ENCODE data around the gene SLC27A6.
"Not testable (repeated sequence)": the region's sequence is repeated elsewhere in the genome, so short reads cannot be mapped to it uniquely, and the experiment has no call there.

Gene SLC27A6

DNA sequence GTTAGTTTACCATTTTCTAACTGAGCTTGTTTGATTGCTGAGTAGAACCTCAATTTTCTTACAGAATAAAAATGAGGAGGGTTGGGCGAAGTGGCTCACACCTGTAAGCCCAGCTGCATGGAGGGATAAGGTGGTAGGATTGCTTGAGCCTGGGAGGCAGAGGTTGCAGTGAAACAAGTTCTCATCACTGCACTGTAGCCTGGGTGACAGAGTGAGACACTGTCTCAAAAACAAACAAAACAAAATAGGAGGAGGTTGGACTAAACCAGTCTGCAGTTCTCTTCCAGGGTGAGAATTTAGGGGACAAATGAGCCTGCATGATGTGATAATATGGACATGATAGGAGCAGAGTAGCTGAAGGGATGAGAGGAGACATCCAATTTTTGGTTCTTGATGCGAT is 57.3 kb downstream of the SLC27A6 start:
- TF ChIP-seq, protein P1, sequence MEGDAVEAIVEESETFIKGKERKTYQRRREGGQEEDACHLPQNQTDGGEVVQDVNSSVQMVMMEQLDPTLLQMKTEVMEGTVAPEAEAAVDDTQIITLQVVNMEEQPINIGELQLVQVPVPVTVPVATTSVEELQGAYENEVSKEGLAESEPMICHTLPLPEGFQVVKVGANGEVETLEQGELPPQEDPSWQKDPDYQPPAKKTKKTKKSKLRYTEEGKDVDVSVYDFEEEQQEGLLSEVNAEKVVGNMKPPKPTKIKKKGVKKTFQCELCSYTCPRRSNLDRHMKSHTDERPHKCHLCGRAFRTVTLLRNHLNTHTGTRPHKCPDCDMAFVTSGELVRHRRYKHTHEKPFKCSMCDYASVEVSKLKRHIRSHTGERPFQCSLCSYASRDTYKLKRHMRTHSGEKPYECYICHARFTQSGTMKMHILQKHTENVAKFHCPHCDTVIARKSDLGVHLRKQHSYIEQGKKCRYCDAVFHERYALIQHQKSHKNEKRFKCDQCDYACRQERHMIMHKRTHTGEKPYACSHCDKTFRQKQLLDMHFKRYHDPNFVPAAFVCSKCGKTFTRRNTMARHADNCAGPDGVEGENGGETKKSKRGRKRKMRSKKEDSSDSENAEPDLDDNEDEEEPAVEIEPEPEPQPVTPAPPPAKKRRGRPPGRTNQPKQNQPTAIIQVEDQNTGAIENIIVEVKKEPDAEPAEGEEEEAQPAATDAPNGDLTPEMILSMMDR (IDR thresholded peaks at IDR 0.05; ENCODE audit: low read depth, low read length), result no peak
- no peak overlapping the region for H3K4me3 ChIP-seq (replicated peaks in 1 of 2; ENCODE audit: low read depth in 2 of 2, low read length in 2 of 2)
- DNase-seq (ENCODE audit: low read depth in 2 of 2), result no peak

DNA sequence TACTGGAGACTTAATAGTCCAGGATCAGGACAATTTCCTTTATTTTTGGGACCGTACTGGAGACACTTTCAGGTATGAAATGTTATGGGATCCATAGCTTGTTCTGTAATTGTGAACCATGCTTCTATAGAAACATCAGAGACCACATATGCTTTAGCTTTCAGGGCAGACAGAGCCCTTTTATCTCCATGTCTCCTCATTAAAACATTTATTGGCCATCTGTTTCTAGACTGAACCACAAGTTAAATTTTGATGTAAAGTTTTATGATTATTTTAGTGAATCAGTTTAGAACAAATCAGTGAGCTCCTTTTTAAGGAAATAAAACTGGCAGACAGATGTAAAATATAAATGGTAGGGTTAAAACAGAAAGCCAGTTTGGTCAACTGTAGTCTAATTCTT is 62.0 kb downstream of the SLC27A6 start:
- DNase-seq (ENCODE audit: low read depth in 2 of 2), result no peak
- H3K4me3 ChIP-seq (replicated peaks in 1 of 2; ENCODE audit: low read depth in 2 of 2, low read length in 2 of 2), result no peak overlapping the region
- TF ChIP-seq, protein P1 (IDR thresholded peaks at IDR 0.05; ENCODE audit: low read depth, low read length), result no peak

DNA sequence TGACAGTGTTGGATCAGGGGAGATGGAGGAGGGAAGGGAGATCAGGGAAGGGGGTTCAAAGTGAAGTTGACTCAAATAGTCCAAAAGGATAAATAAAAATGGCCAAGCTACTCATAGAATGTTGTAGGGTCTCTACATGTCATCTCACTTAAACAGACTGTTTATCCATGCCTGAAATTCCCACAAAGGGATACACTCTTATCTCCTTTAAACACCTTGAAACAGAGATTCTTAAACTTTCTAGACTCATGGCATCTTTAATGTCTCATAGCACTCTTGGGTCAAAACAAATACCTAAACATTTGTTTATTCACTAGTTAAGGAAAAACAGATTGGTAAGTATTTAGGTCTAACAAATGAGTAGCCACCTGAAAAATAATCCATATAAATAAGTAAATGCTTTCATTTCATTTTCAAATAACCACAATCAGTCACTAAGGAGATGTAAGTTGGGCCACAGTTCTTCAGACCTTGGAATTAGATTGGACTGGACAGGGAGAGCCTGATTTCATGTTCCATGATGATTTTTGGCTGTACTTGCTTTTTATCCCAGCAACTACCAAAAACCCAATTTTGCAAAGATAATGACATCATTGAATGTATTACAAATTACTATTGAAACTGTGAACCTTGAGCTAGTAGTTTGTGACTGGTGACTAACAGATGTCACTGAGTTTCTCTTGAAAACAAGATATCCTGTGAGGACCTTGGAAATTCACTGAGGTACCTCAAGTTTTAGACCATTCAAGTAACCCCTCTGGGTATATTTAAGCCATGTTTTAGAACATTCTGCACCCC is 66.8 kb downstream of the SLC27A6 start:
- TF ChIP-seq, protein P1 (IDR thresholded peaks at IDR 0.05; ENCODE audit: low read depth, low read length), result no peak
- no peak overlapping the region for H3K4me3 ChIP-seq (replicated peaks in 1 of 2; ENCODE audit: low read depth in 2 of 2, low read length in 2 of 2)
- DNase-seq (ENCODE audit: low read depth in 2 of 2), result no peak

DNA sequence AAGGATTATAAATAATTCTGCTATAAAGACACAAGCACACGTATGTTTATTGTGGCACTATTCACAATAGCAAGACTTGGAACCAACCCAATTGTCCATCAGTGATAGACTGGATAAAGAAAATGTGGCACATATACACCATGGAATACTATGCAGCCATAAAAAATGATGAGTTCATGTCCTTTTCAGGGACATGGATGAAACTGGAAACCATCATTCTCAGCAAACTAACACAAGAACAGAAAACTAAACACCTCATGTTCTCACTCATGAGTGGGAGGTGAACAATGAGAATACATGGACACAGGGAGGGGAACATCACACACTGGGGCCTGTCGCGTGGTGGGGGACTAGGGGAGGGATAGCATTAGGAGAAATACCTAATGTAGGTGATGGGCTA is 71.0 kb downstream of the SLC27A6 start:
- DNase-seq (ENCODE audit: low read depth in 2 of 2); H3K4me3 ChIP-seq (replicated peaks in 1 of 2; ENCODE audit: low read depth in 2 of 2, low read length in 2 of 2): not testable (repeated sequence)

DNA sequence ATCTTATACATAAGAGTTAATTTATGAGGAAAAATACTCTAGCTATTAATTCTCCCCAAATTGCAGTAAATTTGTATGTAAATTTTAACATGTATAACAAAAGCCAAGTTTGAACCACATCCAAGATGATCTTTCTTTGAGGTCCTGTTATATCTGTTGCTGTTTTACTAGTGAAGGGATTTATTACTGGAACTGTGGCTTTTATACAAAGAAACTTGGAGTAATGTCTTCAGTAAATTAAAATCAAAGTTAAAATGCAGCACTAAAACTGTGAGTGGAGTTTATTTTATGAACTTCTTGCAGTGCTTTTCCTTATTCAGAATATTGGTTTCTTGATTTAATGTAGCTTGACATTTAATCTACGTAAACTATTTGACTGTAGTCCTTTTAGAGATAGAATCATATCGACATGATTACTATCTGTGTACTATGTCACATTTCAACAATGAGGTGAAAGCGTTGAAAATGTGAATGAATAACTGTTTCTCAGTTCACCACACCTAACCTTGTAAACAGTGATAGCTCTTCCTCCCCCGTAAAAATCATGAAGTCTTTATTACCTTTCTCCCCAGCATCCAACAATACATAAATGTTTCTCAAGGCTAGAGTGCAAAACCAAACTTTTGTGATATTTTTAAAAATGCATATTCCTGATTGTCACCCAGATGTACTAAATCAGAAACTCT is 76.1 kb downstream of the SLC27A6 start:
- DNase-seq (ENCODE audit: low read depth in 2 of 2), result no peak
- no peak overlapping the region for H3K4me3 ChIP-seq (replicated peaks in 1 of 2; ENCODE audit: low read depth in 2 of 2, low read length in 2 of 2)
- TF ChIP-seq, protein P1 (IDR thresholded peaks at IDR 0.05; ENCODE audit: low read depth, low read length), result no peak

DNA sequence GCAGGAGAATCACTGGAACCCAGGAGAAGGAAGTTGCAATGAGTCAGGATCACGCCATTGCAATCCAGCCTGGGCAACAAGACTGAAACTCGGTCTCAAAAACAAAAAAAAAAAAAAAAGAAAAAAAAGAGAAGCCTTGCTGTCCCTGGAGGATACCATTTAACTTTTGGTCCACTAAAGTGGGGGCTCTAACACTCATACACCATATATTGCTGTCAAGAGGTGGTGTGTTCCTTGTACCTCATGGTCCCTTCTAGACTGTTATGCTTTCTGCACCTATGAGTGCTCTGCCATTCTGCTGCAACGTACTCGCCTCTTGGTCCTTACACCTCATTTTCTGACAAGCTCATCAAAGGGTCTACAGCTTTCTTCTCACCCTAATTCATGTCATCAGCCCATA is 77.0 kb downstream of the SLC27A6 start:
- H3K4me3 ChIP-seq (replicated peaks in 1 of 2; ENCODE audit: low read depth in 2 of 2, low read length in 2 of 2), result no peak overlapping the region
- TF ChIP-seq, protein P1 (IDR thresholded peaks at IDR 0.05; ENCODE audit: low read depth, low read length), result no peak
- DNase-seq (ENCODE audit: low read depth in 2 of 2), result no peak

DNA sequence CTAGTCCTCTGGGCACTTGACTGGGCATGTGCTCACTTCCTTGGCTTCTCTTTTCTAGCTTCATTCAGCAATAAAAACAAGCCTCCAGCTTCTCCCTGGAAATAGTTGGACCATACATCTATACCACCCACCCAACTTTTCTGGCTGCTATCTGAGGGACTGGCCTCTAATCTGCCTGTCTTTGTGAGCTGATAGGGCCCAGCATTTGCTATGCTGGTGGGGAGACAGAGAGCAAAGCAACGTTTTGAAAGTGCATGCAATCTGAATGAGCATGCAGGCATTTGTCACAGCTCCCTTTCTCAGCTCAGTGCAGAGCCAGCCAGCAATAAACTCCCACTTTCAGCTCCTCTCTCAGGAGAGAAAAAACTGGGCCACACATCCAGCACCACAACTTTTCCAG is 78.6 kb downstream of the SLC27A6 start:
- TF ChIP-seq, protein P1 (IDR thresholded peaks at IDR 0.05; ENCODE audit: low read depth, low read length), result no peak
- no peak for DNase-seq (ENCODE audit: low read depth in 2 of 2)
- H3K4me3 ChIP-seq (replicated peaks in 1 of 2; ENCODE audit: low read depth in 2 of 2, low read length in 2 of 2), result no peak overlapping the region
